Measurements from ENCODE around the gene SCG3. TPM values are rescaled to one million over a fixed set of nuclear protein-coding genes. Genes with fewer than 3 reads are reported as not detected.

SCG3 gene
- total RNA-seq, 2 donors from 2014 or later, result not detected

GRCh38 chr15:51739061-51739712 is 57.9 kb downstream of the SCG3 start:
- peaks cover 3% of the 10 kb centered on the region for H3K36me3 Mint-ChIP-seq (ENCODE audit: low read depth)
- H3K4me3 Mint-ChIP-seq, result peak overlapping the region; percentile 69
- no peak for ATAC-seq
- no peaks in the 10 kb centered on the region for H3K27me3 Mint-ChIP-seq
- peak overlapping the region; percentile 96 for H3K27ac Mint-ChIP-seq
- H3K9me3 ChIP-seq (ENCODE audit: control insufficient read depth, low read length, poor library complexity, severe bottlenecking), result no peaks in the 10 kb centered on the region
- DNase-seq, result no peak
- H3K4me1 Mint-ChIP-seq, result peaks cover 36% of the 10 kb centered on the region

- ATAC-seq (no peak), DNase-seq (no peak)
- no peak overlapping the region for H3K4me3 Mint-ChIP-seq
- H3K4me1 Mint-ChIP-seq, result peaks cover 30% of the 10 kb centered on the region
- H3K9me3 ChIP-seq (ENCODE audit: control insufficient read depth, low read length, poor library complexity, severe bottlenecking), result no peaks in the 10 kb centered on the region
- no peaks in the 10 kb centered on the region for H3K27me3 Mint-ChIP-seq
- H3K27ac Mint-ChIP-seq, result no peak overlapping the region
- peaks cover 2% of the 10 kb centered on the region for H3K36me3 Mint-ChIP-seq (ENCODE audit: low read depth)
Observed at GRCh38 chr15:51749307-51749706, 68.0 kb downstream of the SCG3 start.

- peaks cover 29% of the 10 kb centered on the region for H3K4me1 Mint-ChIP-seq
- peak overlapping the region; percentile 91 for H3K4me3 Mint-ChIP-seq
- H3K27me3 Mint-ChIP-seq, result no peaks in the 10 kb centered on the region
- DNase-seq (no peak), ATAC-seq (no peak)
- H3K27ac Mint-ChIP-seq, result no peak overlapping the region
- no peaks in the 10 kb centered on the region for H3K9me3 ChIP-seq (ENCODE audit: control insufficient read depth, low read length, poor library complexity, severe bottlenecking)
- peaks cover 2% of the 10 kb centered on the region for H3K36me3 Mint-ChIP-seq (ENCODE audit: low read depth)
Observed at GRCh38 chr15:51750186-51750585, 68.9 kb downstream of the SCG3 start.

GRCh38 chr15:51750792-51751696 is 69.7 kb downstream of the SCG3 start, which contains the start of gene TMOD2:
Gene TMOD2 (plus strand): TSS chr15:51751597. CDS start chr15:51766442, 14,845 bp downstream.
- H3K9me3 ChIP-seq (ENCODE audit: control insufficient read depth, low read length, poor library complexity, severe bottlenecking), result no peaks in the 10 kb centered on the region
- DNase-seq, result peak; percentile 32 to 40 (median 34)
- no peaks in the 10 kb centered on the region for H3K27me3 Mint-ChIP-seq
- ATAC-seq, result peak; percentile 93
- H3K4me1 Mint-ChIP-seq, result peaks cover 37% of the 10 kb centered on the region
- peaks cover 2% of the 10 kb centered on the region for H3K36me3 Mint-ChIP-seq (ENCODE audit: low read depth)
- peak within 1 kb of the TSS; percentile 47 for H3K27ac Mint-ChIP-seq
- H3K4me3 Mint-ChIP-seq, result peak within 1 kb of the TSS; percentile 91

- peaks cover 40% of the 10 kb centered on the region for H3K4me1 Mint-ChIP-seq
Observed at GRCh38 chr15:51751697-51752683, 70.7 kb downstream of the SCG3 start.

GRCh38 chr15:51752888-51753287 is 71.6 kb downstream of the SCG3 start:
- DNase-seq (no peak), ATAC-seq (no peak)
- no peaks in the 10 kb centered on the region for H3K27me3 Mint-ChIP-seq
- H3K4me1 Mint-ChIP-seq, result peaks cover 40% of the 10 kb centered on the region
- H3K36me3 Mint-ChIP-seq (ENCODE audit: low read depth), result no peaks in the 10 kb centered on the region
- H3K9me3 ChIP-seq (ENCODE audit: control insufficient read depth, low read length, poor library complexity, severe bottlenecking), result no peaks in the 10 kb centered on the region
- H3K4me3 Mint-ChIP-seq, result peak overlapping the region; percentile 67
- H3K27ac Mint-ChIP-seq, result no peak overlapping the region

More at GRCh38 chr15:51751697-51752683, 70.7 kb downstream of the SCG3 start:
- ATAC-seq (peak; percentile 54), DNase-seq (no peak)
- Mint-ChIP-seq H3K4me3 (peak overlapping the region; percentile 91), H3K27me3 (no peaks in the 10 kb centered on the region), H3K27ac (peak overlapping the region; percentile 47), H3K36me3 (ENCODE audit: low read depth) (peaks cover 2% of the 10 kb centered on the region)
- H3K9me3 ChIP-seq (ENCODE audit: control insufficient read depth, low read length, poor library complexity, severe bottlenecking), result no peaks in the 10 kb centered on the region

- Mint-ChIP-seq H3K36me3 (ENCODE audit: low read depth) (peaks cover 4% of the 10 kb centered on the region), H3K4me3 (no peak overlapping the region), H3K27me3 (no peaks in the 10 kb centered on the region), H3K4me1 (peaks cover 49% of the 10 kb centered on the region), H3K27ac (no peak overlapping the region)
- no peak for DNase-seq
- no peak for ATAC-seq
- H3K9me3 ChIP-seq (ENCODE audit: control insufficient read depth, low read length, poor library complexity, severe bottlenecking), result no peaks in the 10 kb centered on the region
Observed at GRCh38 chr15:51754267-51754666, 73.0 kb downstream of the SCG3 start.

GRCh38 chr15:51755790-51756189 is 74.5 kb downstream of the SCG3 start:
- no peaks in the 10 kb centered on the region for H3K27me3 Mint-ChIP-seq
- peaks cover 5% of the 10 kb centered on the region for H3K36me3 Mint-ChIP-seq (ENCODE audit: low read depth)
- no peak overlapping the region for H3K4me3 Mint-ChIP-seq
- H3K27ac Mint-ChIP-seq, result peak overlapping the region; percentile 49
- H3K9me3 ChIP-seq (ENCODE audit: control insufficient read depth, low read length, poor library complexity, severe bottlenecking), result no peaks in the 10 kb centered on the region
- peaks cover 50% of the 10 kb centered on the region for H3K4me1 Mint-ChIP-seq
- DNase-seq (no peak), ATAC-seq (no peak)

GRCh38 chr15:51756482-51756881 is 75.2 kb downstream of the SCG3 start:
- no peak for DNase-seq
- Mint-ChIP-seq H3K27ac (no peak overlapping the region), H3K36me3 (ENCODE audit: low read depth) (peaks cover 9% of the 10 kb centered on the region), H3K4me1 (peaks cover 49% of the 10 kb centered on the region), H3K27me3 (no peaks in the 10 kb centered on the region), H3K4me3 (no peak overlapping the region)
- H3K9me3 ChIP-seq (ENCODE audit: control insufficient read depth, low read length, poor library complexity, severe bottlenecking), result no peaks in the 10 kb centered on the region
- ATAC-seq, result no peak

GRCh38 chr15:51757450-51757849 is 76.1 kb downstream of the SCG3 start:
- Mint-ChIP-seq H3K4me3 (no peak overlapping the region), H3K4me1 (peaks cover 47% of the 10 kb centered on the region), H3K36me3 (ENCODE audit: low read depth) (peaks cover 9% of the 10 kb centered on the region), H3K27me3 (no peaks in the 10 kb centered on the region), H3K27ac (no peak overlapping the region)
- no peak for ATAC-seq
- H3K9me3 ChIP-seq (ENCODE audit: control insufficient read depth, low read length, poor library complexity, severe bottlenecking), result no peaks in the 10 kb centered on the region
- DNase-seq, result no peak

GRCh38 chr15:51758645-51759044 is 77.3 kb downstream of the SCG3 start:
- H3K9me3 ChIP-seq (ENCODE audit: control insufficient read depth, low read length, poor library complexity, severe bottlenecking), result no peaks in the 10 kb centered on the region
- H3K27ac Mint-ChIP-seq, result no peak overlapping the region

GRCh38 chr15:51759557-51760070 is 78.3 kb downstream of the SCG3 start:
- Mint-ChIP-seq H3K36me3 (ENCODE audit: low read depth) (peaks cover 9% of the 10 kb centered on the region), H3K4me3 (no peak overlapping the region), H3K4me1 (peaks cover 36% of the 10 kb centered on the region), H3K27ac (no peak overlapping the region), H3K27me3 (no peaks in the 10 kb centered on the region)
- no peak for DNase-seq
- ATAC-seq, result no peak
- no peaks in the 10 kb centered on the region for H3K9me3 ChIP-seq (ENCODE audit: control insufficient read depth, low read length, poor library complexity, severe bottlenecking)

More at GRCh38 chr15:51758645-51759044, 77.3 kb downstream of the SCG3 start:
- Mint-ChIP-seq H3K36me3 (ENCODE audit: low read depth) (peaks cover 9% of the 10 kb centered on the region), H3K4me3 (no peak overlapping the region), H3K27me3 (no peaks in the 10 kb centered on the region), H3K4me1 (peaks cover 40% of the 10 kb centered on the region)
- DNase-seq, result no peak
- no peak for ATAC-seq

Data from T-helper 17 cell (primary cell).